ENCODE data around the gene TMEM234.

Gene TMEM234

GRCh38 chr1:32186077-32186476, 36.1 kb downstream of the TMEM234 start:
- Histone ChIP-seq H3K27ac (ENCODE audit: low read length) (no peak overlapping the region), H2AFZ (ENCODE audit: low read length) (no peak overlapping the region), H3K36me3 (replicated peaks; ENCODE audit: insufficient read depth, low read length) (peaks cover 24% of the 10 kb centered on the region), H3K4me2 (ENCODE audit: low read depth, low read length) (no peak overlapping the region), H3K9me3 (replicated peaks; ENCODE audit: insufficient read depth, low read length) (no peaks in the 10 kb centered on the region), H3K4me1 (ENCODE audit: low read length) (peaks cover 1% of the 10 kb centered on the region; the same call in 1 of the 2 replicates), H3K9me2 (replicated peaks; ENCODE audit: insufficient read depth, low read length) (no peaks in the 10 kb centered on the region), H3K4me3 (ENCODE audit: low read length) (no peak overlapping the region), H3F3A (ENCODE audit: insufficient read depth, low read length) (no peaks in the 10 kb centered on the region), H3K27me3 (replicated peaks; ENCODE audit: insufficient read depth, low read length) (no peaks in the 10 kb centered on the region), H3K79me2 (ENCODE audit: low read length) (peaks cover 60% of the 10 kb centered on the region), H3K9ac (ENCODE audit: low read length) (no peak overlapping the region), H4K20me1 (ENCODE audit: insufficient read depth, low read length) (no peaks in the 10 kb centered on the region)
- no peak for DNase-seq
- TF ChIP-seq EZH2phosphoT487 (IDR thresholded peaks at IDR 0.05; ENCODE audit: low read length), result no peak
- no peak for TF ChIP-seq EZH2 (optimal IDR thresholded peaks at IDR 0.05; ENCODE audit: low read depth, low read length)
- TF ChIP-seq CTCF (IDR thresholded peaks at IDR 0.05; ENCODE audit: low read length), result no peak

- Histone ChIP-seq H3K9ac (ENCODE audit: low read length) (no peak overlapping the region), H3K4me3 (ENCODE audit: low read length) (no peak overlapping the region), H3F3A (ENCODE audit: insufficient read depth, low read length) (peaks cover 4% of the 10 kb centered on the region; the same call in 1 of the 2 replicates), H3K27ac (ENCODE audit: low read length) (no peak overlapping the region), H3K9me2 (replicated peaks; ENCODE audit: insufficient read depth, low read length) (no peaks in the 10 kb centered on the region), H3K4me2 (ENCODE audit: low read depth, low read length) (no peak overlapping the region), H3K36me3 (replicated peaks; ENCODE audit: insufficient read depth, low read length) (peaks cover 26% of the 10 kb centered on the region), H3K79me2 (ENCODE audit: low read length) (peaks cover 73% of the 10 kb centered on the region), H3K27me3 (replicated peaks; ENCODE audit: insufficient read depth, low read length) (no peaks in the 10 kb centered on the region), H3K4me1 (ENCODE audit: low read length) (peaks cover 8% of the 10 kb centered on the region; the same call in 1 of the 2 replicates), H2AFZ (ENCODE audit: low read length) (no peak overlapping the region), H4K20me1 (ENCODE audit: insufficient read depth, low read length) (no peaks in the 10 kb centered on the region), H3K9me3 (replicated peaks; ENCODE audit: insufficient read depth, low read length) (no peaks in the 10 kb centered on the region)
- DNase-seq, result no peak
- no peak for TF ChIP-seq CTCF (IDR thresholded peaks at IDR 0.05; ENCODE audit: low read length)
- no peak for TF ChIP-seq EZH2 (optimal IDR thresholded peaks at IDR 0.05; ENCODE audit: low read depth, low read length)
- no peak for TF ChIP-seq EZH2phosphoT487 (IDR thresholded peaks at IDR 0.05; ENCODE audit: low read length)
Observed at GRCh38 chr1:32184650-32185049, 37.5 kb downstream of the TMEM234 start.

GRCh38 chr1:32182060-32182459, 40.1 kb downstream of the TMEM234 start:
- H4K20me1 ChIP-seq (ENCODE audit: insufficient read depth, low read length), result no peaks in the 10 kb centered on the region
- no peak overlapping the region for H2AFZ ChIP-seq (ENCODE audit: low read length)
- DNase-seq, result no peak
- no peaks in the 10 kb centered on the region for H3K9me2 ChIP-seq (replicated peaks; ENCODE audit: insufficient read depth, low read length)
- H3K4me3 ChIP-seq (ENCODE audit: low read length), result no peak overlapping the region
- H3K36me3 ChIP-seq (replicated peaks; ENCODE audit: insufficient read depth, low read length), result peaks cover 17% of the 10 kb centered on the region
- no peak overlapping the region for H3K4me2 ChIP-seq (ENCODE audit: low read depth, low read length)
- no peaks in the 10 kb centered on the region for H3K27me3 ChIP-seq (replicated peaks; ENCODE audit: insufficient read depth, low read length)
- no peak overlapping the region for H3K27ac ChIP-seq (ENCODE audit: low read length)
- H3K9me3 ChIP-seq (replicated peaks; ENCODE audit: insufficient read depth, low read length), result no peaks in the 10 kb centered on the region
- no peak for TF ChIP-seq CTCF (IDR thresholded peaks at IDR 0.05; ENCODE audit: low read length)
- TF ChIP-seq EZH2 (optimal IDR thresholded peaks at IDR 0.05; ENCODE audit: low read depth, low read length), result no peak
- TF ChIP-seq EZH2phosphoT487 (IDR thresholded peaks at IDR 0.05; ENCODE audit: low read length), result no peak
- peaks cover 14% of the 10 kb centered on the region for H3F3A ChIP-seq (ENCODE audit: insufficient read depth, low read length)
- peaks cover 16% of the 10 kb centered on the region for H3K4me1 ChIP-seq (ENCODE audit: low read length)
- no peak overlapping the region for H3K9ac ChIP-seq (ENCODE audit: low read length)
- peaks cover 64% of the 10 kb centered on the region for H3K79me2 ChIP-seq (ENCODE audit: low read length)
